GM19397 (cell line): Measurements from ENCODE around the gene SCAF8.
"Not testable (repeated sequence)": the region's sequence is repeated elsewhere in the genome, so short reads cannot be mapped to it uniquely, and the experiment has no call there.

Source experiments
- ATAC-seq: cut with Tn5 transposase; IDR thresholded peaks from one replicate; pipeline ENCODE4 v1.9.1; 2021; ENCODE audit warnings: mild to moderate bottlenecking, moderate library complexity; ENCODE audit not compliant: unreplicated experiment

The SCAF8 gene

DNA sequence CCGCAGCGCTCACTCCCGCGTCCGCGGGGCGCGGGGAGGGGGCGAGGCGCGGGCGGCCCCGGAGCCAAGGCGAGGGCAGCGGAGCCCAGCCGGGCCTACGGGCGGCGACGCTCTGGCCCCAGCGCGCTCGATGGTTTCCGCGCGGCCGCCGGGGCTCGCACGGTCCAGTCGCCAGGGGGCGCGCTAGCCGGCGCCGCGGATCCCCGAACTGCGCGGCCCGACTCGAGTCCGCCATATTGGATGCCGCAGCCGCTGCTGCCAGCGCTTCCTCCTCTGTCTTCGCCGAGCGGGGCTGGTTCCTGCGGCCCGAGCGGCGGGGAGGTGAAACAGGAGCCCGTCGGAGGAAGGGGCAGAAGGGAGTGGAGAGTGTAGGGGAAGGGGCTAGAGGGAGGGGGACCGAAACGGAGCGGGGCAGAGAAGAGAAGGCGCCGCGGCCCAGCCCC, at the start of gene SCAF8:
Gene SCAF8, plus strand, starts transcription at position 234 of the 443 bp plus-strand sequence. CDS start 485 bp downstream, outside the sequence.
- peak; percentile 85 for ATAC-seq

DNA sequence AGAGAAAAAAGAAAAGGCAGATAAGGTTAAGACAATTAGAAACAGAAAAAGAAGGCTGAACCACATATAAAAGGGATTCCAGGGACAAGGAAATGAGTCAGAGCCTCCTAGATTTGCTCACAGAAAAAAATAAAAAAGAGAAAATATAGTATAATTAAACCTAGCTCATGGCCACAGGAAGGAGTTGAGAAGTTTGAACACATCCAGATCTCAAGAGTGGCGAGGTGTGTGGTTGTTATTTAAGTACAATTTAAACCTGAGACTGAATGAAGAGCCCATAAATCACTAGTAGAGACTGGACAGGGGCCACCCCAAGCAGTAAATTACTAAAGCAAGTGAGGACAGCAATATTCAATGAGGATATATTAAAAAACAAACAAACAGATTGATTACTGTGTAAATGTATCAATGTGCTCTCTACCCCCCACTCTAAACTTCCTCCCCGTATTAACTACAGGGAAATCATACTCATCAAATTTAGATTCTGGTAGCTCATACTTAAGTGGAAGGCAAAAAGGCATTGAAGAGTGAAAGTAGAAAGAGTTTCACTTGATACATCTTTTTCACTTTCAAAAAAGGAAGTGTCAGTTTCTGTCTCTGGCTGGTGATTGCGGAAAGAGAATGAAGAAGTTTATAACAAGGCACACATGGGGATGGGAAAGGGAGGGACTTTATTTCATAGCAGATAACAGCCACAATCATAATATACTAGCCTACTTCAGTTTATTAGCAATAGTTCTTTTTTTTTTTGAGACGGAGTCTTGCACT, 49.3 kb upstream of the SCAF8 start:
- ATAC-seq: peak; percentile 76

DNA sequence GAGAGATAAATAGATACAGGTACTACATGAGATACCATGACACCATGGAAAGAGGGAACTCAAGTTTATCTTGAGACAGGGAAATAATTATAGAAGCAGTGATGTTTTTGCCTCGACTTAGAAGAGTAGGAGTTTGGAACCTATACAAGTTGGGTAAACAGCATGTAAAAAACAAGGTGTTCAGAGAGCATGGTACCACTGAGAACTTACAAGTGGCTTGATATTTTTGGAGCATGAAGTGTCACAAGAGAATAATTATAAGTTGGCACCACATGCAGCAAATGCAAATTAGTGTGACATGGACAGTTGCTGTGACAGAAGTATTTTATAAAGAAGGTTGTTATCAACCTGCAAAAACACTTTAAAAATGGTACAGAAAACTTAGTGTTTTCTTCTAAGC, 47.1 kb upstream of the SCAF8 start:
- no peak for ATAC-seq

DNA sequence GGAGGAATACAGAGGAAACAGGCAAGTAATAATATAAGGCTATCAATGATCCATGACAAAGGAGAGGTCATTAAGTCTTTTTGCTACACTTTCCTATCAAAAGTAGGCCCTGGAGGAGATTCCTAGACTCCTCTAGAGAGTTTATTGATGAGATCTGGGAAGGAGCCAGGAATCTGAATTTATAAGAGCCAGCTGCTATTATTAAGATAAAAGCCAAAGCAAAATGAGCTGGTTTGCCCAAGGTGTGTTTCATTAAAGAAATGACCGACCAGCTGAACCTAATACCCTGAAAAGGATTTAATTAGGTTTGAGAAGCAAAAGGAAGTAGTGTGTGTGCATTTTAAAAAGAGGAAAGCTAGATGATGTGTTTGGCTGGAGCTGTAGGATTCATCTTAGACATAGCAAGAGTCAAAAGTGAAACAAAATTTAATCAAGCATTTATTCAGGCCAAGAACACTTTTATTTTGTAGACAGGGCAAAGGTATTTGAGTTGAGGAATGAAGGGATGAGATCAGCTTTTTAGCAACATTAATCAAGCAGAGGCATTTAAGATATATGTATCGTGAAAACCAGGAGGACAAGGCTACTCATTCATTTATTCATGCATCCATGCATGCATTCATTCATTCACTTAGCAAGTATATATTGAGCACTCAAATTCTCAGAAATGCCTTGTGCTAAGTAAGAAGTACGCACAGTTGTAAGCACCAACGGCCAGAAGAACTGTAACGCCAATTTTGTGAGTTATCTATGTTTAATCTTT, 43.5 kb upstream of the SCAF8 start:
- no peak for ATAC-seq

GRCh38 chr6:154690857-154691256, 42.4 kb upstream of the SCAF8 start:
- ATAC-seq: no peak

DNA sequence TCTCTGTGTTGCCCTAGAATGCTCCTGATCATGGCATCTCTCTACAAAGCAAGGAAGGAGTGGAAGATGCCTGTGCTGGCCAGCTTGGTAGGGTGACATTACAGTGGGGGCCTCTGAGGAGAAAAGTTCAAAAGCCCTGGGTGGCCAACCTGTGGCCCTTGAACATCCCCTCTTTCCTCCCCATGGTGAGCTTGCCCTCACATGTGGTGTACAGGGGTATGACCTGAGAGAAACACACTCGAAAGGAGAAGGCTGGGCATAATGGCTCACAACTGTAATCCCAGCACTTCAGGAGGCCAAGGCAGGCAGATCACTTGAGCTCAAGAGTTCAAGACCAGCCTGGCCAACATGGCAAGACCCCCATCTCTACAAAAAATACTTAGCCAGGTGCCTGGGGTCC, 36.6 kb upstream of the SCAF8 start:
- ATAC-seq: no peak

DNA sequence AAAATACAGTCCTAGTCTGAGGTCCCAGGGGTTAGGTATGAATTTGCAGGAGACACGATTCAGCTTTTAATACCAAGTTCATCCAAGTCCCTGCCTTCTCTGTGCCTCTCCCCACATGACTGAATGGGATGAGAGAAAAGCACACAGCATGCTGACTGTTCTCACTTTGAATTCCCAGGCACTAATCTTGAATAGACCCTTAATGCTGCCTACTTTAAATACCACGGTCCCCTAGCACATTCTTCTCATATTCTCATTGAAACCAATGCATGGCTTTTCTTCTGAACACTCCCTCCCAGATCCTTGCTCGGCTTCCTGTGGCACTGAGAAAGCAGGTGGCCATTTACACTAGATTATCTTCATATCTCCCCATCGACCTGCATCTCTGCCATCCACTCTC, 30.1 kb upstream of the SCAF8 start:
- ATAC-seq: no peak

DNA sequence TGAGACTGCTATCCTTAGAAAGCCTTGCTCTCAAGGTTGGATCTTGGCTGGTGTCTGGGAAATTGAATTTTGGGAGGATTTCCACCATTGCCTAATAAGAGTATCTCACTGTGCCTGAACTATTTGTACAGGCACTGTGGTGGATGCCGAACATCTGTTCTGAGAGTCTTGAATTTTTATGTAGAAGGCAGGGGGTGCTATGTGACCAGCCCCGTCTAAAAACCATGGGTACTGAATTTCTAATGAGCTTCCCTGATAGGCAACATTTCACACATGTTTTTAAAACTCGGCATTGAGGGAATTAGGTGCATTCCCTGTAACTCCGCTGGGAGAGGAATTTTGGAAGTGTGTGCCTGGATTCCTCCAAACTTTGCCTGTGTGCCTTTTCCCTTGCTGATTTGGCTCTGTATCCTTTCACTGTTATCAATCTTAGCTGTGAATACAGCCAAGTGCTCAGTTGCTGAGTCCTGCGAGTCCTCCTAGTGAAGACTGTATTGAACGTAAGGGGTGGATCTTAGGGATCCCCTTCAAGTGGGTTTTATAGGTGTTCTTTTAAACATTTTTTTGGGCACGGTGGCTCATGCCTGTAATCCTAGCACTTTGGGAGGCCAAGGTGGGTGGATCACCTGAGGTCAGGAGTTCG, 27.6 kb upstream of the SCAF8 start:
- no peak for ATAC-seq

- no peak for ATAC-seq
These were observed 26.8 kb upstream of the SCAF8 start for GRCh38 chr6:154706389-154706788.

DNA sequence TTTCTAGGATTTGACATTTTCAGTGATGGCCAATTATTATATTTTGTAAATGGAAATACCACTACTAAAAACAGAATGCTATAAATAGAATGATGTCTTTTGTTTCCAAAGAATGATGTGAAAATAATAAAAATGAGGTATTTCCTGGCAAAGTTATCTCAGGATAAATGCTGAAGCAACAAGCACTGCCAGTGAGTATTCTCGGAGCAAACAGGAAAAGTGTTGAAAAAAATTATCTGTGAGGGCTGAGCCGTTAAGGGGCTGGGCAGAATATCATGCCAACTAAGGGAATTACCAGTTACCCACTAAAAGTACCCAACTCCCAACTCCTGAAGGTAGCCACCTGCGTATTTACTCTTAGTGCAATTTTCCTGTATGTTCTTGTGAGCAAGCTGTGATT, 23.6 kb upstream of the SCAF8 start:
- ATAC-seq: no peak

GRCh38 chr6:154710689-154711088, 22.5 kb upstream of the SCAF8 start:
- no peak for ATAC-seq

DNA sequence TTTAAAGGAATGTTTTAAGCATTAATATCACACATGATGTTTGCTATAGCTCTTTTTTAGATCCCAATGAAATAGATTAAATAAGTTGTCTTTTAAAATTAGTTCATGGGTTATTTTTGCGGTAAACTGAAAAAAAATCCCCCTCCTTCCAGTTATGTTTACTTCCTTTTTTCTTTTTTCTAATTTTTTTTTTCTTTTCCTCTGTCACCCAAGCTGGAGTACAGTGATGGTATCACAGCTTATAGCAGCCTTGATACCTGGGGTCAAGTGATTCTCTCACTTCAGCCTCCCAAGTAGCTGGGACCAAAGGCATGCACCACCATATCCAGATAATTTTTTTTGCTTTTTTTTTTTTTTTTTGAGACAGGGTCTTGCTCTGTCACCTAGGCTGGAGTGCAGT, 17.8 kb upstream of the SCAF8 start:
- ATAC-seq: no peak

GRCh38 chr6:154716350-154716749, 16.9 kb upstream of the SCAF8 start:
- ATAC-seq: not testable (repeated sequence)

DNA sequence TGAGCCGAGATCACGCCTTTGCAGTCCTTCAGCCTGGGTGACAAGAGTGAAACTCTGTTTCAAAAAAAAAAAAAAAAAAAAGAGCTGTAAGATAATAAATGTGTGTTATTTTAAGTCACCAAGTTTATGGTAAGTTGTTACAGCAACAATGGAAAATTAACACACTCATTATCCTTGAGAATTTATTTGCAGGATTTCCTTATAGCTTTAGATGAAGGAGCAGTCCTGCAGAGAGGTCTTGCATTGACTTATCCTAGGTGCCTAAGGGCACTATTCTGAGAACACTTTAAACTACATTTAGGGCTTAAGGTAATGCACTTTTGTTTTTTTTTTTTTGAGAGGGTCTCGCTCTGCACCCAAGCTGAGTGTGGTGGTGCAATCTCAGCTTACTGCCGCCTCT, 13.8 kb upstream of the SCAF8 start:
- ATAC-seq: no peak

- ATAC-seq: no peak
These were observed 13.4 kb upstream of the SCAF8 start for GRCh38 chr6:154719854-154720253.

DNA sequence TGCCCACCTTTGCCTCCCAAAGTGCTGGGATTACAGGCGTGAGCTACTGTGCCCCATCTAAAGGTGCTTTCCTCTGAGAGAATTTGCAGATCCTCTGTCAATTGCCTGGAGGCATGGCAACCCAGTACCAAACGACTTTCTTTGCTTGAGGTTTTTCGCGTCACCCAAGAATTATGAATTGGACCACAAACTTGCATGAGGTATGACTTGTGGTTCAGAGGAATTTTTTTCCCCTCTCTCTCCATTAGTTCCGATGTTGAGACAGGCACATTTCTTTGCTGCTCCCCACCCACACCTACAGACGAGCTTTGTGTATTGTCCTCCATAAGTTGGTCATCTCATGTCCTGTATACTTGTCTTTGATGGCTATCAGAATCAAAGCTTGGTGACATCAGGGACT, 11.8 kb upstream of the SCAF8 start:
- no peak for ATAC-seq

DNA sequence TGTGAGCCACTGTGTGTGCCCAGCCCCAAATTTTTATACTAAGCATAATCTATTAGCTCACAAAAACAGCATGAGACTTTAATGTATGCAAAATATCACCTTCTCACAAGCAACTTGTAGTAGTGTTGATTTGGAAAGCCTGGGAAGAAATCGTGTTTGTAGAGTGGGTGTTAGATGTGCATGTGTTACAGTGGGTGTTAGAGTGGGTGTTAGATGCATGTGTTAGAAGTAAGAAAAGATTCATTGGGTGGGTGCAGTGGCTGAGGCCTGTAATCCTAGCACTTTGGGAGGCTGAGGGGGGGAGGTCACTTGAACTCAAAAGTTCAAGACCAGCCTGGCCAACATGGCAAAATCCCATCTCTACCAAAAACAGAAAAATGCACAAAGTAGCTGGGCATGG, 6.3 kb upstream of the SCAF8 start:
- ATAC-seq: no peak

GRCh38 chr6:154731296-154732218, 1.7 kb upstream of the SCAF8 start:
- no peak for ATAC-seq

DNA sequence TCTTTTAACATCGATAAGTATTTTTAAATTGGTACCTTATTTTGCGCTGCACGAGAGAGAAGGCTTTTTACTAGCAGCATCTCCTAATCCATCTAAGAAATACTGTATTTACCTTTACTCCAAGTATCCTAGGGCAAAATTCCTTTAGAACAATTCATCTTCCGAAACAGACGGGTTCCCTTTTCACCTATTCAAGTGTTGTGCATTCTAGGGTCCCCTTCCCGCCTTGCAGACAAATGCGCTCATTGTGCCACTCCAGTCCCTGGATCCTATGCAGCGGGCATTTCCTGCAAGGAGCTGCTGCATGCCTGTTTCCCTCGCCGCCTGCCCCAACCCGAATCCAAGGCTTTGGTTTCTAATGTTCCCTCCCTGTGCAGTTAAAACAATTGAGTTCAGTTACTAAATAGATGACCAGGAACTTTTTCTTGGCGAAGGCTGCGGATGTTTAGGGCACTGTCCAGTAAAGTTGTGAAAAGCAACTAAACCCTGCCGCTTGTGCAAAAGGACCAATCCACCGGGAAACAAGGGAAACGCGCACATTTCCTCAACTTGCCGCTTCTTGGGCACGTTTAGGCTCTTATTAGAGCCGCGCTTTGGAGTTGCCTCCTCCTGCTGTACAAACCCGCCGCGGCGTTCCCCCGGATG, 556 bp upstream of the SCAF8 start:
- ATAC-seq: no peak
